IPS-15b (cell line): ENCODE results near the gene BCOR.

Source experiments
- H3K27me3 ChIP-seq: one replicate; pipeline ENCODE4 v1.6.1; 2013; ENCODE audit warnings: low read length; ENCODE audit not compliant: control insufficient read depth, insufficient read depth
- H3K36me3 ChIP-seq: one replicate; pipeline ENCODE4 v1.6.1; 2013; ENCODE audit warnings: low read length; ENCODE audit not compliant: control insufficient read depth, insufficient read depth
- H3K4me1 ChIP-seq: one replicate; pipeline ENCODE4 v1.6.1; 2013; ENCODE audit warnings: mild to moderate bottlenecking, low read length; ENCODE audit not compliant: control insufficient read depth, insufficient read depth
- H3K4me3 ChIP-seq: one replicate; pipeline ENCODE4 v1.5.1; 2013; ENCODE audit warnings: low read depth, low read length
- H3K9ac ChIP-seq: one replicate; pipeline ENCODE4 v1.6.1; 2013; ENCODE audit warnings: low read depth, mild to moderate bottlenecking, low read length
- H3K9me3 ChIP-seq: one replicate; pipeline ENCODE4 v1.6.1; 2013; ENCODE audit warnings: mild to moderate bottlenecking, low read length; ENCODE audit not compliant: control insufficient read depth, insufficient read depth

The BCOR gene

GRCh38 chrX:40008791-40009461, 88.8 kb downstream of the BCOR start:
- Histone ChIP-seq H3K27me3 (peaks cover 85% of the 10 kb centered on the region), H3K9ac (no peak overlapping the region), H3K4me3 (peak overlapping the region; percentile 41)

GRCh38 chrX:40007756-40008705, 89.7 kb downstream of the BCOR start:
- Histone ChIP-seq H3K36me3 (no peaks in the 10 kb centered on the region), H3K4me3 (peak overlapping the region; percentile 65), H3K9me3 (no peaks in the 10 kb centered on the region), H3K9ac (no peak overlapping the region), H3K27me3 (peaks cover 85% of the 10 kb centered on the region), H3K4me1 (peaks cover 28% of the 10 kb centered on the region)

More at GRCh38 chrX:40008791-40009461, 88.8 kb downstream of the BCOR start:
- H3K36me3 ChIP-seq, result no peaks in the 10 kb centered on the region
- peaks cover 21% of the 10 kb centered on the region for H3K4me1 ChIP-seq
- no peaks in the 10 kb centered on the region for H3K9me3 ChIP-seq

GRCh38 chrX:40007131-40007755, 90.5 kb downstream of the BCOR start:
- peaks cover 28% of the 10 kb centered on the region for H3K4me1 ChIP-seq
- H3K9me3 ChIP-seq, result no peaks in the 10 kb centered on the region
- H3K36me3 ChIP-seq, result no peaks in the 10 kb centered on the region
- H3K4me3 ChIP-seq, result peak overlapping the region; percentile 65
- peaks cover 85% of the 10 kb centered on the region for H3K27me3 ChIP-seq
- H3K9ac ChIP-seq, result no peak overlapping the region

- Histone ChIP-seq H3K9ac (no peak overlapping the region), H3K9me3 (no peaks in the 10 kb centered on the region), H3K4me1 (peaks cover 28% of the 10 kb centered on the region), H3K36me3 (no peaks in the 10 kb centered on the region), H3K27me3 (peaks cover 80% of the 10 kb centered on the region), H3K4me3 (peak overlapping the region; percentile 65)
Measured at GRCh38 chrX:40006106-40007017, 91.4 kb downstream of the BCOR start.

- Histone ChIP-seq H3K9ac (no peak overlapping the region), H3K4me3 (peak overlapping the region; percentile 65), H3K9me3 (no peaks in the 10 kb centered on the region), H3K27me3 (peaks cover 71% of the 10 kb centered on the region), H3K36me3 (no peaks in the 10 kb centered on the region), H3K4me1 (peaks cover 21% of the 10 kb centered on the region)
Measured at GRCh38 chrX:40005292-40006011, 92.3 kb downstream of the BCOR start.

GRCh38 chrX:40004921-40005291, 92.9 kb downstream of the BCOR start:
- Histone ChIP-seq H3K27me3 (peaks cover 67% of the 10 kb centered on the region), H3K4me1 (peaks cover 21% of the 10 kb centered on the region), H3K9me3 (no peaks in the 10 kb centered on the region), H3K4me3 (peak overlapping the region; percentile 65), H3K9ac (no peak overlapping the region), H3K36me3 (no peaks in the 10 kb centered on the region)

GRCh38 chrX:40004246-40004535, 93.6 kb downstream of the BCOR start:
- H3K36me3 ChIP-seq, result no peaks in the 10 kb centered on the region
- H3K9ac ChIP-seq, result no peak overlapping the region
- no peak overlapping the region for H3K4me3 ChIP-seq
- peaks cover 21% of the 10 kb centered on the region for H3K4me1 ChIP-seq
- peaks cover 60% of the 10 kb centered on the region for H3K27me3 ChIP-seq
- H3K9me3 ChIP-seq, result no peaks in the 10 kb centered on the region

- H3K9me3 ChIP-seq, result no peaks in the 10 kb centered on the region
- no peak overlapping the region for H3K9ac ChIP-seq
- peaks cover 60% of the 10 kb centered on the region for H3K27me3 ChIP-seq
- peaks cover 21% of the 10 kb centered on the region for H3K4me1 ChIP-seq
- no peaks in the 10 kb centered on the region for H3K36me3 ChIP-seq
- no peak overlapping the region for H3K4me3 ChIP-seq
Measured at GRCh38 chrX:40003428-40004245, 94.1 kb downstream of the BCOR start.

- Histone ChIP-seq H3K9me3 (no peaks in the 10 kb centered on the region), H3K9ac (no peak overlapping the region), H3K4me3 (no peak overlapping the region), H3K36me3 (no peaks in the 10 kb centered on the region), H3K27me3 (peaks cover 54% of the 10 kb centered on the region), H3K4me1 (peaks cover 19% of the 10 kb centered on the region)
Measured at GRCh38 chrX:40003071-40003427, 94.7 kb downstream of the BCOR start.
